Tibial nerve (tissue), 4 donors: ENCODE measurements around the gene ARF5.

Experiments
- CTCF ChIP-seq, 5 experiments: fragments of 200-600 bp in 3 of 5; fragments of 450-650 bp in 2 of 5; sonication (generic) in 3 of 5; IDR thresholded peaks; one replicate each; pipeline ENCODE4 v1.5.1; 2016 to 2019; ENCODE audit warnings: antibody characterized with exemption in 5 of 5, mild to moderate bottlenecking in 3 of 5, moderate library complexity in 2 of 5
- EP300 ChIP-seq, 2 donors: sonication (generic); formaldehyde crosslinking; IDR thresholded peaks; one replicate each; pipeline ENCODE4 v1.6.1; 2017; ENCODE audit warnings: antibody characterized with exemption in 2 of 2, mild to moderate bottlenecking in 1 of 2

- TF ChIP-seq CTCF (IDR thresholded peaks at IDR 0.05) (no peak), EP300 (IDR thresholded peaks at IDR 0.05) (no peak)
These were observed 6.5 kb upstream of the ARF5 start for GRCh38 chr7:127581716-127582115.
